SH-SY5Y (cell line): Measurements from ENCODE around the gene CCDC194.

Source experiments
- GATA2 ChIP-seq: IDR thresholded peaks from 2 replicates; pipeline ENCODE4 v1.6.1; 2011; ENCODE audit warnings: mild to moderate bottlenecking, low read depth, low read length
- GATA3 ChIP-seq: IDR thresholded peaks from 2 replicates; pipeline ENCODE4 v1.6.1; 2011; ENCODE audit warnings: low read depth, mild to moderate bottlenecking, low read length, moderate library complexity

DNA sequence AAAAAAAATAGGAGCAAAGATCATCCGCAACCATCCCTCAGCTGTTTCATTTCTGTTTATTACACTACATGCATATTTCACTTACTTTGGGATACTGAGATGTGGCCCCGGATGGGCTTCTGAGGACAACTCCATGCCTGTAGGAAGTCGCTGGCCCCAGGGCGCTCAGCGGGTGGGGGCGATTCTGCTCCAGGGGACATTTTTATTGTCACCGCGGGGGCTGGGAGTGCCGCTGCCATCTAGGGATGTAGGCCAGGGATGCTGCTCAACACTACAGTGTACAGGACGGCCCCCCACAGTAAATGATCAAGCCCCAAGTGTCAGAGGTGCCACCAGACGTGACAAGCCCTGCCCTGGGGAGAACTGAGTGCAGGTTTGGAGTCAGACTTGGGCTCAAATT is 17.8 kb upstream of the CCDC194 start:
- no peak for TF ChIP-seq GATA2
- TF ChIP-seq GATA3, result no peak
